Muscle of arm (tissue), 12 donors: ENCODE data around the gene ACADVL. TPM values are rescaled to one million over a fixed set of nuclear protein-coding genes. Genes with fewer than 3 reads are reported as not detected.

Experiments used
- DNase-seq: peaks from one replicate; pipeline ENCODE4 v3.0.0-alpha.2; 2013
- polyA plus RNA-seq, 12 donors: library from polyadenylated mRNA; unstranded; fragments of 120-200 nt; gene quantifications; one replicate each; pipeline ENCODE4 v1.2.1, GENCODE V29; 2013; ENCODE audit not compliant: insufficient read length in 12 of 12

Gene ACADVL
- polyA plus RNA-seq, 12 donors = 217 to 359 (median 236) TPM; not detected in 1

- DNase-seq = no peak
Measured at GRCh38 chr17:7266784-7267183, 47.0 kb downstream of the ACADVL start.

Other genes with a start within 250 kb of the ACADVL start
- gene ALOX12, start 223.9 kb upstream of the ACADVL start, polyA plus RNA-seq = 1 to 10 TPM in 6 of 12 donors, under 1 TPM in 4, not detected in 2; 0.62 to 4.0 (median 1.3) TPM
- 100 to 1,000 TPM in 10 of 12 donors, 10 to 100 TPM in 1, not detected in 1; 89.8 to 231 (median 118) TPM for gene RNASEK, start 207.3 kb upstream of the ACADVL start, polyA plus RNA-seq
- gene BCL6B, start 196.9 kb upstream of the ACADVL start, polyA plus RNA-seq = 10 to 100 TPM in 11 of 12 donors, not detected in 1; 16.2 to 24.7 (median 18.8) TPM
- gene SLC16A13, start 183.9 kb upstream of the ACADVL start, polyA plus RNA-seq = 1 to 10 TPM in 9 of 12 donors, under 1 TPM in 1, not detected in 2; 0.86 to 2.9 (median 1.2) TPM
- 1 to 10 TPM in 1 of 12 donors, under 1 TPM in 6, not detected in 5; 0.09 to 1.6 (median 0.16) TPM for gene SLC16A11, start 175.8 kb upstream of the ACADVL start, polyA plus RNA-seq
- 1 to 10 TPM in 10 of 12 donors, not detected in 2; 1.1 to 4.4 (median 1.5) TPM for gene CLEC10A, start 139.7 kb upstream of the ACADVL start, polyA plus RNA-seq
- 1 to 10 TPM in 2 of 12 donors, under 1 TPM in 8, not detected in 2; 0.12 to 1.9 (median 0.33) TPM for gene ASGR2, start 105.1 kb upstream of the ACADVL start, polyA plus RNA-seq
- 1 to 10 TPM in 10 of 12 donors, not detected in 2; 1.4 to 10.0 (median 2.2) TPM for gene ASGR1, start 40.6 kb upstream of the ACADVL start, polyA plus RNA-seq
- gene DLG4, start 102 bp upstream of the ACADVL start, polyA plus RNA-seq = 10 to 100 TPM in 11 of 12 donors, not detected in 1; 14.8 to 47.6 (median 19.5) TPM
- gene DVL2, start 14.6 kb downstream of the ACADVL start, polyA plus RNA-seq = 10 to 100 TPM in 11 of 12 donors, not detected in 1; 26.7 to 49.0 (median 33.7) TPM
- 10 to 100 TPM in 11 of 12 donors, not detected in 1; 22.6 to 56.9 (median 33.3) TPM for gene PHF23, start 19.5 kb downstream of the ACADVL start, polyA plus RNA-seq
- 100 to 1,000 TPM in 11 of 12 donors, not detected in 1; 201 to 913 (median 299) TPM for gene GABARAP, start 22.5 kb downstream of the ACADVL start, polyA plus RNA-seq
- 100 to 1,000 TPM in 11 of 12 donors, not detected in 1; 152 to 205 (median 181) TPM for gene CTDNEP1, start 31.8 kb downstream of the ACADVL start, polyA plus RNA-seq
- gene ELP5, start 32.3 kb downstream of the ACADVL start, polyA plus RNA-seq = 10 to 100 TPM in 11 of 12 donors, not detected in 1; 32.1 to 70.1 (median 38.0) TPM
- 10 to 100 TPM in 1 of 12 donors, 1 to 10 TPM in 7, under 1 TPM in 3, not detected in 1; 0.32 to 39.4 (median 1.1) TPM for gene CLDN7, start 42.5 kb downstream of the ACADVL start, polyA plus RNA-seq
- gene SLC2A4, start 61.8 kb downstream of the ACADVL start, polyA plus RNA-seq = 10 to 100 TPM in 10 of 12 donors, 1 to 10 TPM in 1, not detected in 1; 6.9 to 49.0 (median 19.5) TPM
- gene YBX2, start 74.7 kb downstream of the ACADVL start, polyA plus RNA-seq = 1 to 10 TPM in 9 of 12 donors, under 1 TPM in 2, not detected in 1; 0.41 to 6.7 (median 2.3) TPM
- 100 to 1,000 TPM; 199 to 437 (median 272) TPM for gene EIF5A, start 87.7 kb downstream of the ACADVL start, polyA plus RNA-seq
- gene GPS2, start 95.4 kb downstream of the ACADVL start, polyA plus RNA-seq = 100 to 1,000 TPM in 1 of 12 donors, 10 to 100 TPM in 10, not detected in 1; 56.0 to 125 (median 60.5) TPM
- 10 to 100 TPM in 11 of 12 donors, not detected in 1; 12.7 to 24.9 (median 17.4) TPM for gene NEURL4, start 109.4 kb downstream of the ACADVL start, polyA plus RNA-seq
- gene ACAP1, start 116.6 kb downstream of the ACADVL start, polyA plus RNA-seq = 10 to 100 TPM in 3 of 12 donors, 1 to 10 TPM in 8, not detected in 1; 2.8 to 17.4 (median 8.1) TPM
- gene KCTD11, start 132.2 kb downstream of the ACADVL start, polyA plus RNA-seq = 1 to 10 TPM in 11 of 12 donors, not detected in 1; 5.0 to 9.0 (median 6.6) TPM
- not detected for gene TMEM95, start 135.2 kb downstream of the ACADVL start, polyA plus RNA-seq
- 1 to 10 TPM in 2 of 12 donors, under 1 TPM in 8, not detected in 2; 0.15 to 3.8 (median 0.47) TPM for gene TNK1, start 161.2 kb downstream of the ACADVL start, polyA plus RNA-seq
- gene PLSCR3, start 174.6 kb downstream of the ACADVL start, polyA plus RNA-seq = 10 to 100 TPM in 11 of 12 donors, not detected in 1; 19.8 to 52.1 (median 23.2) TPM
- 10 to 100 TPM in 11 of 12 donors, not detected in 1; 45.1 to 67.7 (median 49.8) TPM for gene TMEM256, start 184.2 kb downstream of the ACADVL start, polyA plus RNA-seq
- 10 to 100 TPM in 11 of 12 donors, not detected in 1; 17.0 to 37.6 (median 24.5) TPM for gene NLGN2, start 187.9 kb downstream of the ACADVL start, polyA plus RNA-seq
- not detected for gene SPEM1, start 200.4 kb downstream of the ACADVL start, polyA plus RNA-seq
- not detected for gene SPEM2, start 205.7 kb downstream of the ACADVL start, polyA plus RNA-seq
- gene SPEM3, start 208.9 kb downstream of the ACADVL start, polyA plus RNA-seq = not detected
- gene TMEM102, start 215.5 kb downstream of the ACADVL start, polyA plus RNA-seq = 1 to 10 TPM in 3 of 12 donors, under 1 TPM in 7, not detected in 2; 0.62 to 2.2 (median 0.86) TPM
- 10 to 100 TPM in 1 of 12 donors, 1 to 10 TPM in 9, under 1 TPM in 1, not detected in 1; 0.97 to 15.9 (median 2.4) TPM for gene FGF11, start 219.6 kb downstream of the ACADVL start, polyA plus RNA-seq
- gene CHRNB1, start 225.1 kb downstream of the ACADVL start, polyA plus RNA-seq = 10 to 100 TPM in 11 of 12 donors, not detected in 1; 35.1 to 91.7 (median 79.7) TPM